Right kidney (tissue), 9 donors: ENCODE data around the gene SPSB4.
"Not testable (repeated sequence)": the region's sequence is repeated elsewhere in the genome, so short reads cannot be mapped to it uniquely, and the experiment has no call there.

ENCODE experiments used
- DNase-seq: peaks from one replicate; pipeline ENCODE4 v3.0.0-alpha.2; 2016
- long read RNA-seq, 8 donors: transcript quantifications; one replicate each; lab custom pipeline, GENCODE V29; 2026

SPSB4 gene
- long read RNA-seq, donor 1, partial matches to known transcripts = 0 of 4 reads
- long read RNA-seq, donor 1, other reads (novel, unspliced or antisense) = 0 of 4 reads
- long read RNA-seq, donor 2, partial matches to known transcripts = 0 of 4 reads
- long read RNA-seq, donor 2, other reads (novel, unspliced or antisense) = 0 of 4 reads
- long read RNA-seq, donor 3, transcript SPSB4-201 (3 exons, 2,908 nt) = major isoform, 5 of 5 reads
- long read RNA-seq, donor 3, partial matches to known transcripts = 0 of 5 reads
- long read RNA-seq, donor 3, other reads (novel, unspliced or antisense) = 0 of 5 reads
- long read RNA-seq, donor 4, transcript SPSB4-201 (3 exons, 2,908 nt) = major isoform, 6 of 6 reads
- long read RNA-seq, donor 4, partial matches to known transcripts = 0 of 6 reads
- long read RNA-seq, donor 4, other reads (novel, unspliced or antisense) = 0 of 6 reads
- long read RNA-seq, donor 5, partial matches to known transcripts = 0 of 4 reads
- long read RNA-seq, donor 5, other reads (novel, unspliced or antisense) = 0 of 4 reads
- long read RNA-seq, donor 6, partial matches to known transcripts = 0 of 2 reads
- long read RNA-seq, donor 6, other reads (novel, unspliced or antisense) = 0 of 2 reads
- long read RNA-seq, donor 7, transcript SPSB4-201 (3 exons, 2,908 nt) = major isoform, 7 of 30 reads
- long read RNA-seq, donor 7, partial matches to known transcripts = 23 of 30 reads
- long read RNA-seq, donor 7, other reads (novel, unspliced or antisense) = 0 of 30 reads
- long read RNA-seq, donor 8, partial matches to known transcripts = 0 of 2 reads
- long read RNA-seq, donor 8, other reads (novel, unspliced or antisense) = 0 of 2 reads

- peak; percentile 89 for DNase-seq
These were observed at the start of gene SPSB4 for GRCh38 chr3:141050576-141051442. Gene SPSB4, plus strand, starts transcription at chr3:141051347. Its CDS starts 14,758 bp downstream, at chr3:141066105.

- no peak for DNase-seq
These were observed 44.8 kb upstream of the SPSB4 start for GRCh38 chr3:141006344-141006743.

- no peak for DNase-seq
These were observed 41.7 kb upstream of the SPSB4 start for GRCh38 chr3:141009496-141009895.

DNA sequence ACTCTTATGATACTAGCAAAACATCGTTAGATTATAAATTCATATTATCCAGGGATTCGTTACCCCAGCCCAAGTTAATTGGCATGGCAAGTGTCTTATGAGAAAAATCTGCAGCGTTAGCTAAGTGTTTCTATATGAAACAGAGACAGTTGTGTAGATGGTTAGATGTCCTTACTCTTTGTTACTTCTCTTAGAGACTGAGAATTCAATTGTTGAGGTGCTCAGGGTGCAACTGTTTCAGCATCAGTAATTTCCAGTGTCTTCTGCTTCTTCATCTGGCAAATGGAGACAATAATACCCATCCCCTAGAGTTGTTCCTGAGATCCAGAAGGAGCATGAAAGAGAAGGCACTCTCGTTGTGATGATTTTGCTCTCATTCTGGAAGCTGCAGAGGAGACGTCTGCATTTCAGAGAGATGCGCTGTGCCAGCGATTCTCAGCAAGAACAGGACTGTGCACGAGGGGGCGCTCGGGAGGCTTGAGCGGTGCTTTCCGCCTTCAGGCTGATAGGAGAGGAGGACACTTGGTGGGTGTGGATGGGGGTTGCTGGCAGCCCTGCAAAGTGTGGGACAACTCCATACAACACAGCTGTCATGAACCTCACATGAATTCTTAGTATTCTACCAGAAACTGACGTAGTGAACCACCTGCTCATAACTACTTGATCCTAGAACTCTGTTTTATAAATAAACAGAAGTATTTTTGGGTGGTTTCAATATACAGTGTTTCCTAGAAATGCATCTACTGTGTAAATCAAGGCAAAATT lies 39.7 kb upstream of the SPSB4 start:
- DNase-seq = peak; percentile 59

GRCh38 chr3:141011997-141012262 lies 39.2 kb upstream of the SPSB4 start:
- DNase-seq = no peak

- no peak for DNase-seq
These were observed 38.6 kb upstream of the SPSB4 start for GRCh38 chr3:141012571-141012970.

- DNase-seq = no peak
These were observed 35.7 kb upstream of the SPSB4 start for GRCh38 chr3:141015481-141015880.

DNA sequence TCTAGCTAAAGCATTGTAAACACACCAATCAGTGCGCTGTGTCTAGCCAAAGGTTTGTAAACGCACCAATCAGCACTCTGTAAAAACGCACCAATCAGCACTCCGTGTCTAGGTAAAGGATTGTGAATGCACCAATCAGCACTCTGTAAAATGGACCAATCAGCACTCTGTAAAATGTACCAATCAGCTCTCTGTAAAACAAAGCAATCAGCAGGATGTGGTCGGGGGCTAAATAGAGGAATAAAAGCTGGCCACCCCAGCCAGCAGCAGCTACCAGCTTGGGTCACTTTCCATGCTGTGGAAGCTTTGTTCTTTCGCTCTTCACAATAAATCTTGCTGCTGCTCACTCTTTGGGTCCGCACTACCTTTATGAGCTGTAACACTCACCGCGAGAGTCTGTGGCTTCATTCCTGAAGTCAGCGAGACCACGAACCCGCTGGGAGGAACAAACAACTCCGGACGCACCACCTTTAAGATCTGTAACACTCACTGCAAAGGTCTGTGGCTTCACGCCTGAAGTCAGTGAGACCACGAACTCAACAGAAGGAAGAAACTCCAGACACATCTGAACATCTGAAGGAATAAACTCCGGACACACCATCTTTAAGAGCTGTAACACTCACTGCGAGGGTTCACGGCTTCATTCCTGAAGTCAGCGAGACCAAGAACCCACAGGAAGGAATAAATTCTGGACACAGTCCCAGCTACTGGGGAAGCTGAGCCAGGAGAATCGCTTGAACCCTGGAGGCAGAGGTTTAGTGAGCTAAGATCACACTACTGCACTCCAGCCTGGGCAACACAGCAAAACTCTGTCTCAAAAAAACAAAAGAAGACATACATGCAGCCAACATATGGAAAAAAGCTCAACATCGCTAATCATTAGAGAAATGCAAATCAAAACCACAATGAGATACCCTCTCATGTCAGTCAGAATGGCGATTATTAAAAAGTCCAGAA lies 33.5 kb upstream of the SPSB4 start:
- not testable (repeated sequence) for DNase-seq

DNA sequence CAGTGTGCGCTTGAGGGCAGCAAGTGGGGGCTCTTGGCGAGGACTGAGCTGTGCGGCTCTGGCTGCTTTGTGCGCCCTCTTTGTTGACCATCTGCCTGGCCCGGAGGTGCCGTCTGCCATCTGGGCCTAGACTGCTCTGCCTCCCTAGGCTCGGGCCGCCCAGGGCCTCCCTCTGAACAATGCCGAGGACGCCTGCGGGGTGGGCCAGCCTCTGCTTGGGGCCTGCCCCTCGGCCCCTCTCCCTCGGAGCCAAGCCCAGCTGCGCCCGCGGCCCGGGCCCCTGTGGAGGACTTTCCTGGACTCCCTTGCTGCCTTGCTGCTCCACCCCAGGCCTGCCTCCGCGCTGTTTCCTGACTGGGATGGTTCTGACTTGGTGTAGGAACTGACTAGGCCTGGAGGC lies 31.9 kb upstream of the SPSB4 start:
- no peak for DNase-seq

DNA sequence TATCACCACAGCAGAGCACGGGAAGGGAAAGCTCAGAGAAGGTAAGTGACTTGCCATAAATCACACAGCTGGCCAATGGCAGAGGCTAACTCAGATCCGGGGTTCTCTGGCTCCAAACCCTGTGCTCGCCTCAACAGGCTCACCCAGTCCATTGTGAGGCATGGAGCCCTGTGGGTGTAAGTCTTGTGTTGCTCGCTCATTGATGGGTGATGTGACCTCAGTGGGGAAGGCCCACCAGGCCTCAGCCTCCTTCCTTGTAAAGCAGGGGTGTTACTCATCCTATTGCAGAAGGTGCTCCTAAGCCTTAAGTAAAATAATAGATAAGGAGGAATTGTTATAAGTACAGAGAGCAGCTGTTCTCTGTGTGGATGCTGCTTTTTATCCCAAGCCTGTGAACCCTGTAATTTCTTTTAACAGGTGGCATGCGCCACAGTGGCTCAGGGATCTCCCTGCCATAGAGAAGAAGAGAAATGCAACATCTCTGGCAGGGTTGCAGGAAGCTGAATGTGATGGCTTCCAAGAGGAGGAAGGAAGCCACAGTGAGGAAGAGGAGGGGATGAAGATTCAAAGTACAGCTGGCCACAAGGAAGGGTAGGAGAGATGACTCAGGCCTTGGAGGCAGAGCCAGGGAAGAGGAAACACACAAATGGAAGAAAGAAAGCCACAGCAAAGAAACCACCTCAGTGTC lies 30.9 kb upstream of the SPSB4 start:
- no peak for DNase-seq

DNA sequence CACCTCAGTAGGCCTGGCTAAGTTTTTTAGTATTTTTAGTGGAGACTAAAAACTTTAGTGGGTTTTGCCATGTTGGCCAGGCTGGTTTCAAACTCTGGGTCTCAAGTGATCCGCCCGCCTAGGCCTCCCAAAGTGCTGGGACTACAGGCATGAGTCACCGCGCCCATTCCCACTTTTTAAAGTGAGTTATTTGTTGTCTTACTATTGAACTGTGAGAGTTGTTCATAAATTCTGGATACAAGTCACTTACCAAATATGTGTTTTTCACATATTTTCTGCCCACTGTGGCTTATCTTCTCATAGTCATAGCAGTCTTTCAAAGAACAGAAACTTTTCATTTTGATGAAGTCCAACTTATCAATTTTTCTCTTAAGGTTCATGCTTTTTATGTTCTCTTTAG lies 29.9 kb upstream of the SPSB4 start:
- DNase-seq = no peak

- no peak for DNase-seq
These were observed 20.9 kb upstream of the SPSB4 start for GRCh38 chr3:141030296-141030695.

GRCh38 chr3:141039589-141039988 lies 11.6 kb upstream of the SPSB4 start:
- DNase-seq = no peak

DNA sequence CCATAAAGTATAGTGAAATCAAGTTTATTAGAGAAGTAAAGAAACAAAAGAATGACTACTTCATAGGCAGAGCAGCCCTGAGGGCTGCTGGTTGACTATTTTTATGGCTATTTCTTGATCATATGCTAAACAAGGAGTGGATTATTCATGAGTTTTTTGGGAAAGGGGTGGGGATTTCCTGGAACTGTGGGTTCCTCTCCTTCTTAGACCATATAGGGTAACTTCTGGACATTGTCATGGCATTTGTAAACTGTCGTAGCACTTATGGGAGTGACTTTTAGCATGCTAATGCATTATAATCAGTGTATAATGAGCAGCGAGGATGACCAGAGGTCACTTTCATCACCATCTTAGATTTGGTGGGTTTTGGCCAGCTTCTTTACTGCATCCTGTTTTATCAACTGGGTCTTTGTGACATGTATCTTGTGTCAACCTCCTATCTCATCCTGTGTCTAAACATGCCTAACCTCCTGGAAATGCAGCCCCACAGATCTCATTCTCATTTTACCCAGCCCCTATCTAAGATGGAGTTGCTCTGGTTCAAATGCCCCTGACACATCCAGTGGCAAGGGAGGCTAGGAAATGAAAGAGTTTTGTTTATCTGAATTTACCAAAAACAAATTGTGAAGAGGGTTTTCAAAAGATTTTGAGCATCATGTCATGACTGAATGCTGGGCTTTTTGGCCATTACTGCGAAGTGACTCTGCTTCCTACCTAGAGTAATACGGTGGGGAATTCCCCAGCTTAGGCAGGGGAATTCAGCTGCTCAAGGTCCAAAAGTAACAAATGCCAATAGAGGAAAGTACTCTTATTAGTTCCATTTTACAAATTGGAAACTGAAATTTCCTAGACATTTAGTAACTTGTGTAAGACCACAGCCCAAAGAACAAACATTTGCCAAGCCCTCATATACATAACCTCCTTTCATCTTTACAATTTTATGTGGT lies 6.2 kb upstream of the SPSB4 start:
- DNase-seq = no peak

GRCh38 chr3:141045849-141046248 lies 5.3 kb upstream of the SPSB4 start:
- no peak for DNase-seq

DNA sequence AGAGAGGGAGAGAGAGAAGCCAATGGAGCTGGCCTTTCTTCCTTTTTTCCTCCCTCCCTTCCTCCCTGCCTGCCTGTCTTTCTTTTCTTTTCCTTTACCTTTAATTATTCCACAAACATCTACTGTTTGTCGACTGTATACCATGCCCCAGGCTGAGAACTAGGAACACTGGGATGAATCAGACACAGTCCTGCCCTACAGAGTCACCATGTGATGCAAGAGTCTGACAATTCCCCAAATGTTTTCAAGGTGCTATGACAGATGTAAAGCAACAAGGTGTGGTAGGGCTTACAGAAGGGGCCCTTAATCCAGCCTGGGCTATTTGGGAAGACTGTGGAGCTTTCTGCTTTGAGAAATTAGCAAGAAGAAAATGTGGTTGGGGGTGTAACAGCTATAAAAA lies 4.0 kb upstream of the SPSB4 start:
- DNase-seq = no peak

DNA sequence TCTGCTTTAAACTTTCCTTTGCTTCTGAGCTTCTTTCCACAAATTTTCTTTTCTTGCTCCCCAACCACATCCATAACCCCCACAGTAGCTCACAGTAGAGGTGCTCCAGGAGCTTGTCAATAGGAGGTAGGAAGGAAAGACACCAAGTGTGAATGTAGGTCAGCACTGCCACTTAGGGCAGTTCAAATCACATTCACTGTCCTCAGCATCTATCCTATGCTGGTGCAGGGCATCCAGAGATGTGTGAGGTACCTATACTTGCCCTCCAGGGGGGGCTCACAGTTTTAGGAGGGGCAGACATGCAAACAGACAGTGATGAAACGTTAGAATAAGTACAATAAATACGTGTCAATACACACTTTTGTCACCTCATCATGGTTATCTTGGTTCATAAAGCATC lies 1.5 kb upstream of the SPSB4 start:
- no peak for DNase-seq

- peak; percentile 94 for DNase-seq
These were observed 475 bp downstream of the SPSB4 start for GRCh38 chr3:141051443-141052200.
